Middle frontal gyrus (tissue), 1 donor: Measurements from ENCODE around the gene NOS3.
A peak's percentile ranks its signal among the peaks of the same experiment; 100 is the strongest.
"Not testable (repeated sequence)": the region's sequence is repeated elsewhere in the genome, so short reads cannot be mapped to it uniquely, and the experiment has no call there.

Source experiments
- DNase-seq: peaks from one replicate; pipeline ENCODE4 v3.0.0-alpha.2; 2015; ENCODE audit warnings: low spot score; ENCODE audit errors: extremely low spot score

Gene NOS3

DNA sequence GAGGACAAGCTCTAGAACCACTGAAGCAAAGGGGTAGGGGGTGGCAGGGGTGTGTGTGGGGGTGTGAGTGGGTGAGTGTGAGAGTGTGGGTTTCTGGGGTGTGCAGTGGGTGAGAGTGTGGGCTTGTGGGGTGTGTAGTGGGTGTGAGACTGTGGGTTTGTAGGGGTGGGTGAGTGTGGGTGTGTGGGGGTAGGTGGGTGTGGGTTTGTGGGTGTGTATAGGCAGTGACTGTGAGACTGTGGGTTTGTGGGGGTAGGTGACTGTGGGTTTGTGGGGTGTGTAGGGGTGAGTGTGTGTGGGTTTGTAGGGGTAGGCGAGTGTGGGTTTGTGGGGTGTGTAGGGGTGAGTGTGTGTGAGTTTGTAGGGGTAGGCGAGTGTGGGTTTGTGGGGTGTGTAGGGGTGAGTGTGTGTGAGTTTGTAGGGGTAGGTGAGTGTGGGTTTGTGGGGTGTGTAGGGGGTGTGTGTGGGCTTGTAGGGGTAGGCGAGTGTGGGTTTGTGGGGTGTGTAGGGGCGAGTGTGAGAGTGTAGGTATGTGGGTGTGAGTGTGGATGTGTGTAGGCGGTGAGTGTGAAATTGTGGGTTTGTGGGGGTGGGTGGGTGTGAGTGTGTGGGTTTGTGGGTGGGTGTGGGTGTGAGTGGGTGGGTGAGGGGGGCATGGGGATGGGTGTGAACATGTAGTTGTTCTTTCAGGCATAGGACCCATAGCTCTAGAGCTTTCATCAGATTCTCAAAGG is 8.8 kb downstream of the NOS3 start:
- DNase-seq: no peak

DNA sequence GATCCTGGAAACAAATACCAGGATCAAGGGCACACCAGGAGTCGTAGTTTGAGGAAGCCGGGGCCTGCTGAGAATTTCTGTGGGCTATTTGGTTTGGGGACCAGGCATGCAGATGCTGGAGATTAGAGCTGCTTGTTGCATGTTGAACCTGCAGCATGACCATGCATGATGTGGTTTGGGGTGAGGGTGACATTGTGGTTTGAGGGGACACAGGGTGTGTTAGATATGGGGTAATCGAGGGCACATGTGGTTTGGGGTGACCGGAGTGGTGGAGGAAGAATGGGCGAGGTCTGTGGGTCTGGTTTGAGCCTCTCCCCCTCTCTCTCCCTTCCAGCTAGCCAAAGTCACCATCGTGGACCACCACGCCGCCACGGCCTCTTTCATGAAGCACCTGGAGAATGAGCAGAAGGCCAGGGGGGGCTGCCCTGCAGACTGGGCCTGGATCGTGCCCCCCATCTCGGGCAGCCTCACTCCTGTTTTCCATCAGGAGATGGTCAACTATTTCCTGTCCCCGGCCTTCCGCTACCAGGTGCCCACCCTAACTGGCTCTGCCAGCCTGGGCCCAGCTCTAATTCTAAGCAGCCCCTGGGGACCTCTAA is 10.2 kb downstream of the NOS3 start:
- no peak for DNase-seq

DNA sequence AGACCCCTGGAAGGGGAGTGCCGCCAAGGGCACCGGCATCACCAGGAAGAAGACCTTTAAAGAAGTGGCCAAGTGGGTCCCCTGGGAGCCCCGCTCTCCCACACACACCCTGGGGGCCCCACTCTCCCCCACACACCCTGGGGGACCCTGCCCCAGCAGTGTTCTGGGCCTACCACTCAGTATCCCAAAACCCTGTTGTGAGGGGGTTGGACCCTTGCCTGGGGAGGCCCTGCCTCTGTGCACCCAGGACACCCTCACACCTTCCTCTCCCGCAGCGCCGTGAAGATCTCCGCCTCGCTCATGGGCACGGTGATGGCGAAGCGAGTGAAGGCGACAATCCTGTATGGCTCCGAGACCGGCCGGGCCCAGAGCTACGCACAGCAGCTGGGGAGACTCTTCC is 10.7 kb downstream of the NOS3 start:
- DNase-seq: no peak

DNA sequence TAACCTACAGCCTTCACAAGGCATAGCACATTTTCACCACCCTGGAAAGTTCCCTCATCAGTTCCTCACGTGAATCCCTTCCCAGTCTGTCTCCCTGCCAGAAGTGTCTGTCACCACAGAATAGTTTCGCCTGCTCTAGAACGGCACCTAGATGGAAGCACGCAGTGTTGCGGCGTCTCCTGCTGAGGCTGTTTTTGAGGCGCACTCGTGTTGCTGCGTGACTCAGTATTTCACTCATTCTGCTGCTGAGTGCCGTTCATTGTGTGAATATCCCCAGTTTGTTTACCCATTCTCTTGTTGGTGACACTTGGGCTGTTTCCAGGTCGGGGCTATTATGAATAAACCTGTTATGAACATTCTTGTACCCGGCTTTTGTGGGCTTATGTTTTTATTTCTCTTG is 12.8 kb downstream of the NOS3 start:
- no peak for DNase-seq

DNA sequence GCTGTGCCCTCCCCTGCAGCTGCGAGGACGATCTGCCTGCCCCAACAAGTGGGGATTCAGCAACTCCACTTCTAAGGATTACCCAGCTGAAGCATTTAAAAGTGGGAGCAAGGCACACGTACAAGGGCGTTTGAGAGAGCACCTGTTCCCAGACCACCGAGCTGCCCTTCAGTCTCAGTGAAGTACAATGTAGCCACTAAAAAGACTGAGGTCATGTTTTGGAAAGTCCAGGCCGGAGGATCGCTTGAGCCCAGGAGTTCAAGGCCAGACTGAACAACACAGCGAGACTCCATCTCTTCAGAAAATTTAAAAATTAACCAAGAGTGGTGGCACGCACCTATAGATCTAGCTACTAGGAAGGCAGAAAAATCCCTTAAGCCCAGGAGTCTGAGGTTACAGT is 14.7 kb downstream of the NOS3 start:
- DNase-seq: no peak

DNA sequence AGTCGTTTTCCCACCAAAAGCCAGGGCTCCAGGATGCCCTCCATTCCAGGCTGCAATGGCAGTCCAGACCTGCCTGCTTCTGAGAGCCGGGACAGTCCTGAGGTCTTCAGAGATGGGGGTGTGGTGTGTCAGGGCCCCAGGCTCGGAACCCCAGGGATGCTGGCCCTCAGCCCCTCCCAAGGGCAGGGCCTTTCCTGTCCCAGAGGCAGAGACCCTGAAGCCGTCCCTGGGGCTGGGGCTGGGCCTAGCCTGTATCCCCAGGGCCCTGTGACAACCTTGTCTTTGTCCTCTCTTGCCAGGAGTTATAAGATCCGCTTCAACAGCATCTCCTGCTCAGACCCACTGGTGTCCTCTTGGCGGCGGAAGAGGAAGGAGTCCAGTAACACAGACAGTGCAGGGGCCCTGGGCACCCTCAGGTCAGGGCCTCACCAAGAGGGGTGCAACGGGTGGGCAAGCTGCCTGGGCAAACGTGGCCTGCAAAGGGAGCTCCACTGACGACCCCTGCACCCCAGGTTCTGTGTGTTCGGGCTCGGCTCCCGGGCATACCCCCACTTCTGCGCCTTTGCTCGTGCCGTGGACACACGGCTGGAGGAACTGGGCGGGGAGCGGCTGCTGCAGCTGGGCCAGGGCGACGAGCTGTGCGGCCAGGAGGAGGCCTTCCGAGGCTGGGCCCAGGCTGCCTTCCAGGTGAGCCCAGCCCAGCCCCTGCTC is 15.9 kb downstream of the NOS3 start:
- DNase-seq: no peak

DNA sequence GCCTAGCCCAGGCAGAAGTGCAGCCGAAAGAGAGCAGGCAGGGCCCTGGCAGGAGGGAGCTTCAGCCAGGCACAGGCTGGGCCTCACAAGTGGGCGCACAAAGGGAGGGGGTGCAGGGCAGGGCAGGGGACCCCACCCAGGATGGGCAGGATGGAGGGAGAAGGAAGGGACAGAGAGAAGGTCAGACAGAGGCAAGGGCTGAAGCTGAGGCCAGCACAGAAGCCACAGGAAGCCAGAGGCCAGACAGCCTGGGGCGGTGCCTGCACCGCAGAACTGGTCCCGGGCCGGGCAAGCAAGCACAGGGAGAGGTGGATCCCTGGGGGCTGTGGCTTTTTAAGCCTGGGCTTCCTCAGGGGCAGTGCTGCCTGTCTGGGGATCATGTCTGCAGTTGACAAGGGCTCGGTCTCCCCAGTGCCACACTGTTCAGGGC is 16.7 kb downstream of the NOS3 start:
- DNase-seq: no peak

DNA sequence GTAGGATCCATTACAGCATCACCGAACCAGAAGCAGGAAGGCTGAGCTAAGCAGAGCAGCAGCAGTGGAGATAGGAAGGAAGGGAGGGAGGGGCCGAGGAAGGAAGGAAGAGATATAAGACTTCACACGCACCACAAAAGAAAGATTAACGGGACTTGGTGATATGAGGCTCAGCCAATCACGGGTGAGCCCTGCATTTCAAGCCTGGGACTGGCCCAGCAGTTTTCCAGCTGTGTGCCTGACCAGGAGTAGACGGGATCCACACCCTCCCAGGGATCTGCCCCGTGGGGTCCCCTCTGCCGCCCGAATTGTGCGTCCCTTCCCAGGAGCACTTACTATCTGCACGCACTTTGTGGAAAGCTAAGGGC is 17.3 kb downstream of the NOS3 start:
- no peak for DNase-seq

DNA sequence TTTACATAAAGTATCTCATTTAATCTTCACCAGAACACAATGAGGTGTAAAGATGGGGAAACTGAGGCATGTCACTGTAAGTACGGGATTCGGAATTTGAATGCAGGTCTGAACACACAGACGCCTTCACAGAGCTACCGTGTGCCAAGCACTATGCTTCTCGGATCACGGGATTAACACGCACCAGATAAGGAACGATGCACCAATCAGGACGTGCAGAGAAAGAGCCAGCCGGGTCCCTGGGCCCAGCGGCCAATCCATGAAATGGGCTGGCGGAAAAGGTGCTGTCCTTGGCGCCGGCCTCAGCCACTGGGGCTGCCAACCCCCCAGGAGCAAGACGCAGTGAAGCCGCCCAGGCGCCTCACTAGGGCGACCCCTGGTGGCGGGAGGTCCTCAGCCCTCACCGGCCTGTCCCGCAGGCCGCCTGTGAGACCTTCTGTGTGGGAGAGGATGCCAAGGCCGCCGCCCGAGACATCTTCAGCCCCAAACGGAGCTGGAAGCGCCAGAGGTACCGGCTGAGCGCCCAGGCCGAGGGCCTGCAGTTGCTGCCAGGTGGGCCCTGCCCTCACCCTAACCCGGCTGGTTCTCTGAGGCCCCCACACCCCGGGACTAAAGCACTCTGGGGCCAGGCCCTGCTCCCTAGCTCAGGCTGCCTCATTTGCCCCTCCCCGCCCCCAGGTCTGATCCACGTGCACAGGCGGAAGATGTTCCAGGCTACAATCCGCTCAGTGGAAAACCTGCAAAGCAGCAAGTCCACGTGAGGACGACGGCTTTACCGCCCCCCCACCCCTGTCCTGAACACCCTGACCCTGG is 17.9 kb downstream of the NOS3 start:
- DNase-seq: no peak

DNA sequence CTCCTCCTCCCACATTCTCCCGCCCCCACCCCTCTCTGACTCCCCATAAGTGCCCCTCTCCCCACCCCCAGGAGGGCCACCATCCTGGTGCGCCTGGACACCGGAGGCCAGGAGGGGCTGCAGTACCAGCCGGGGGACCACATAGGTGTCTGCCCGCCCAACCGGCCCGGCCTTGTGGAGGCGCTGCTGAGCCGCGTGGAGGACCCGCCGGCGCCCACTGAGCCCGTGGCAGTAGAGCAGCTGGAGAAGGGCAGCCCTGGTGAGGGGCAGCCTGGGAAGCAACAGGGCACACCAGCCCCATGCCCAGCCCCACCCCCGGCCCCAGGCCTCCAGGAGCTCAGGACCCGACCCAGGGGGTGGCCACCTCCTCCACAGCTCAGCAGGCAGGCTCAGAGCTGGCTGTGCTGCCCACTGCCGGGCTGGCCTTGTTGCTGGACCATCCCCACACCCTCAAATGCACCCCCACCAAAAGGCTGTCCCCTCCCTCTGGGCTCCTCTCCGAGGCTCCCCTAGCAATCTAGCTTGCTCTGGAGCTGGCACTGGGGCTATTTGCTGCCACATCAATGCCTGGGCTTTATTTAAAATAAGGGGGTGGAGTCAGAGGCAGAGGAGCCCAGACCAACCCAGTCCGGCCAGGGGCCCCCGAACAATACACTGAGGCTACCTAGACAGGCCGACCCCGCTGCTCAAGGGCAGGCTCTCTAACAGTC is 18.7 kb downstream of the NOS3 start:
- DNase-seq: no peak

DNA sequence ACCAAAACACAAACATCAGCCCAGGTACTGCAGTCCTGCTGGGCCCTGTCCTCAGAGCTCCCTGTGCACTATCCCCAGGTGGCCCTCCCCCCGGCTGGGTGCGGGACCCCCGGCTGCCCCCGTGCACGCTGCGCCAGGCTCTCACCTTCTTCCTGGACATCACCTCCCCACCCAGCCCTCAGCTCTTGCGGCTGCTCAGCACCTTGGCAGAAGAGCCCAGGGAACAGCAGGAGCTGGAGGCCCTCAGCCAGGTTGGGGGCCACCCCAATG is 19.2 kb downstream of the NOS3 start:
- DNase-seq: no peak

DNA sequence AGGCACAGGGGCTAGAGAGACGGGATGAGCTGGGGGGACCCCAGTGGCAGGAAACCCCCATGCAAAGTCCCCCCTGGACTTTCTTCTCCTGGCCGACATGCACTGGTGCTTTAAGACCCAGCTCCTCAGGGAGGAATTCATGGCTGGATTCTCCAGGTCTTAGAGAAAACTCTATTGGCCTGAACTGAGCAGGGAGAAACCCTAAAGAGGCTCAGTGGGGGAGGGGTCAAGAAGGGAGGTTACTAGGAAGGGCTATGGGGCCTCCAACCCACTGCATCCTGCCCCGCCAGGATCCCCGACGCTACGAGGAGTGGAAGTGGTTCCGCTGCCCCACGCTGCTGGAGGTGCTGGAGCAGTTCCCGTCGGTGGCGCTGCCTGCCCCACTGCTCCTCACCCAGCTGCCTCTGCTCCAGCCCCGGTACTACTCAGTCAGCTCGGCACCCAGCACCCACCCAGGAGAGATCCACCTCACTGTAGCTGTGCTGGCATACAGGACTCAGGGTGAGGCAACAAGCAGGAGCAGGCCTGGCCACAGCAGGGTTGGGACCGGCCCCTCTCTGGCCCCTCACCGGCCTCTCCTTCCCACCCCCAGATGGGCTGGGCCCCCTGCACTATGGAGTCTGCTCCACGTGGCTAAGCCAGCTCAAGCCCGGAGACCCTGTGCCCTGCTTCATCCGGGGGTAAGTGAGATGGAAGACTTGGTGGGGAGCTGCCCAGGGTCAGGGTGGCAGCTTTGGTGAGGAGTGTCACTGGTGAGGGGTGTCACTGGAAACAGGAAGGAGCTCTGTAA is 19.7 kb downstream of the NOS3 start:
- no peak for DNase-seq

DNA sequence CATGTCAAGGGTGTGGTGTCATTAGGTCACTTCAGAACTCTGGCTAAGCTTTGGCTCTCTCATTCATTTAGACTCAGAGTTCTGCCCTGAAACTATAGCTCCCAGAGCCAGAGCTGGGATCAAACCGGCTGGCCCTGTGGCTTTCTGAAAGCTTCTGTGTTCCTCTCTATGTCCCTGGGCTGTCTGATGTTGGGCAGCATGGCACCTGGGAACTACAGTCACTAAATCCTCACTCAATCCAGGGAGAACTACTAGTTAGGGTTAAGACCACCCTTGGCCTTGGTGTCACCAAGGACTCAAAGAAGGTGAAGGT is 20.2 kb downstream of the NOS3 start:
- no peak for DNase-seq

DNA sequence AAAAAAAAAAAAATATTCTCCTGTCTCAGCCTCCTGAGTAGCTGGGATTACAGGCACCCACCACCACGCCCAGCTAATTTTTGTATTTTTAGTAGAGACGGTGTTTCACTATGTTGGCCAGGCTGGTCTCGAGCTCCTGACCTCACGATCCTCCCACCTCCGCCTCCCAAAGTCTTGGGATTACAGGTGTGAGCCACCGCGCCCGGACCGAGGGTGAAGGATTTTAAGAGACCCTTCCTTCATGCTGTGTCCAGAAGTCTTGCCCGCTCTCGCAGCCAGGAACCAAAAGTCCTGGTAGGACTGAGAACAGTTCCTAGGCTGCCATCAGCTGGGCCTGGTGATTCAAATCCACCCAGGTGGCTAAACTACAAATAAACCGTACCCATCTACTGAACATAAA is 20.8 kb downstream of the NOS3 start:
- not testable (repeated sequence) for DNase-seq

DNA sequence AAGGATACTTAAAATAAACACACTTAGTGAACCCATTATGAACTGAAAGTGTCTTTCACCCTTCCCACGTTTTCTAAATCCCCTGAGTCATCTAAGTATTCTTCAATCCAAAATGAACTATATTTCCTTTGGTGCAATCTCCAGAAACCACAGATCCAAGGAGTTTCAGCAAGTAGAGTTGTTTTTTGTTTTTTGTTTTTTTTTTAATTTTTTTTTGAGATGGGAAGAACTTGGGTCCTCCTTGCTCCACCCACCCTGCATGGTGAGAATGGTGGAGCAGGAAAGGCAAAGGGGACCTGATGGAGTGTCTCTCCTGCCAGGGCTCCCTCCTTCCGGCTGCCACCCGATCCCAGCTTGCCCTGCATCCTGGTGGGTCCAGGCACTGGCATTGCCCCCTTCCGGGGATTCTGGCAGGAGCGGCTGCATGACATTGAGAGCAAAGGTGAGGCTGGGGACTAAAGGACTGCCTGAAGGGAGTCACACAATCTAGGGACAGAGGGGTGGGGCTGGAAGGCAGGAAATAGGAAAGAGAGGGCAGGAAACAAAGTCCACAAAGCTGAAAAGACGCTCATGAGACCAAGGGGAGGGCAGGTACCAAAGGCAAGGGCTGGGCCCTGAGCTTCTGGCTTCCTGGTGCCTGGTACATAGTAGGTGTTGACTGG is 21.3 kb downstream of the NOS3 start:
- no peak for DNase-seq

DNA sequence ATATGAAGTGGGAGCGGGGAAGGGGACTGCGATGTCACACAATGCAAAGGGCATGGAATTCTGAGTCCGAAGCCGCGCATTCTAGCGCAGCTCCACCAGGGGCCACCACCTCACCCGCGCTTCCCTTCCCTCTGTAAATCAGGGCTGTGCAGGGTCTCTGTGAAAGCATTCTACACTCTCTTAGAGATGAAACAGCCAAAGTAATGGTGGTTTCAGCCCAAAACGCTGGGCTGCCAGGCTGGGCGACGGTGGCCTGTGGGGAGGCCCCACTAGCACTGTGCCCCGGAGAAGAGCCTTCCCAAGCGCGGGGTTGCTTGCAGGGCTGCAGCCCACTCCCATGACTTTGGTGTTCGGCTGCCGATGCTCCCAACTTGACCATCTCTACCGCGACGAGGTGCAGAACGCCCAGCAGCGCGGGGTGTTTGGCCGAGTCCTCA is 22.1 kb downstream of the NOS3 start:
- no peak for DNase-seq

DNA sequence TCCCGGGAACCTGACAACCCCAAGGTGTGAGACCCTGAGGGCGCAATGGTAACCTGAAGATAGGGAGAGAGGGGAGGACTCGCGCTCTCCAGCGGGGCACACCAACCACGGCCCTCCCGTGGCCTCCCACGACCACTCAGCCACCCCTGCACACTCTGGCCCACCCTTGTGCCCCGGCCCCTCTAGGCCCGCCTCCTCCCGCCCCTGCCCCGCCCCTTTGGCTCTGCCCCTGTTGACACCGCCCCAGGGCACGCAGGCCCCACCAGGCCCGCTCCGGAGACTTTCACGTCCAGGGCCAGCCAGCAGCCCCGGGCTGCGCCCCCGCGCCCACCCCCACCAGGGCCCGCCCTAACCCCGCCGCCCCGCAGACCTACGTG is 22.5 kb downstream of the NOS3 start:
- no peak for DNase-seq

DNA sequence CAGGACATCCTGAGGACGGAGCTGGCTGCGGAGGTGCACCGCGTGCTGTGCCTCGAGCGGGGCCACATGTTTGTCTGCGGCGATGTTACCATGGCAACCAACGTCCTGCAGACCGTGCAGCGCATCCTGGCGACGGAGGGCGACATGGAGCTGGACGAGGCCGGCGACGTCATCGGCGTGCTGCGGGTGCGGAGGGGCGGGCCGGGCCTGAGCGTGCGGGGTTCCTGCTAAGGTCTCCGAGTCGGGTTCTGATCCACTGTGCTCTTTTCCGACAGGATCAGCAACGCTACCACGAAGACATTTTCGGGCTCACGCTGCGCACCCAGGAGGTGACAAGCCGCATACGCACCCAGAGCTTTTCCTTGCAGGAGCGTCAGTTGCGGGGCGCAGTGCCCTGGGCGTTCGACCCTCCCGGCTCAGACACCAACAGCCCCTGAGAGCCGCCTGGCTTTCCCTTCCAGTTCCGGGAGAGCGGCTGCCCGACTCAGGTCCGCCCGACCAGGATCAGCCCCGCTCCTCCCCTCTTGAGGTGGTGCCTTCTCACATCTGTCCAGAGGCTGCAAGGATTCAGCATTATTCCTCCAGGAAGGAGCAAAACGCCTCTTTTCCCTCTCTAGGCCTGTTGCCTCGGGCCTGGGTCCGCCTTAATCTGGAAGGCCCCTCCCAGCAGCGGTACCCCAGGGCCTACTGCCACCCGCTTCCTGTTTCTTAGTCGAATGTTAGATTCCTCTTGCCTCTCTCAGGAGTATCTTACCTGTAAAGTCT is 23.1 kb downstream of the NOS3 start:
- peak; percentile 60 for DNase-seq

DNA sequence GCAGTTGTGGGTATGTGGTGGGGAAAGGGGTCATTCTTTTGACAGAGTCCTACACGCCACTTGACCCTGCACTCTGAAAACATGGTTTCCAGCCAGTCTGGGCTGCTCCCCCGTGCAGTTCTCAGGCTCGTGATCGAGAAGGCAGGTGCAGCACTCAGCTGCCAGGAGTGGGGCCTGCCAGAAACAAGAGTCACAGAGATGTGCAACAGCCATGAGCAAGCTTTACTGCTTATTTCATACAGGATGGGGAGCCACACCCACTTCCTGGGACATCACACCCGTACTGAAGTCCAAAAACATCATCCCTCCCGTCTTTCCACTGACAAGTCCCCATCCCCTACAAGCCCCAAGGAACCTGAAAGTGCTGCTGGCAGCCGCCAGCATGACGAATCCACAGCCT is 24.1 kb downstream of the NOS3 start:
- no peak for DNase-seq

DNA sequence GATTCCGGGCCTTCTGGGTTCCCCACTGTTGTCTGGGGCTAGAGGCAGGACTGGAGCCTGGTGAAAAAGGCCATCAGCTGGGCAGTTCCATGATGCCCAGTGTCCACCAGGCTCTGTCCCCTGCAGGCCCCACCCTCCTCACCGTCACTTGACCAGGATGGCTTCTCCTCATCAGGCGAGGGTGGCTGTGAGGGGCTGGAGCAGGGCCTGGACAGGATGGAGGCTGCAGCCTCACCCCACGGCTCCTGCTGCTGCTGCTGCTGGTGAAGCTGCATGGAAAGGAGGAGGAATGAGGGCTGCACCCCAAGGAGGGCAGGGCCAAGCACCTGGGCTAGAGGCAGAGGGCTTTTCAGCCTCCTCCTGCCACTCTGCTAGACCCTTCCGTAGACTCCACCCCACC is 25.1 kb downstream of the NOS3 start:
- DNase-seq: no peak
